ENCODE results near the gene INSL3. TPM values are rescaled to one million over a fixed set of nuclear protein-coding genes. Genes with fewer than 3 reads are reported as not detected.

Gene INSL3, protein sequence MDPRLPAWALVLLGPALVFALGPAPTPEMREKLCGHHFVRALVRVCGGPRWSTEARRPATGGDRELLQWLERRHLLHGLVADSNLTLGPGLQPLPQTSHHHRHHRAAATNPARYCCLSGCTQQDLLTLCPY
- total RNA-seq: not detected

DNA sequence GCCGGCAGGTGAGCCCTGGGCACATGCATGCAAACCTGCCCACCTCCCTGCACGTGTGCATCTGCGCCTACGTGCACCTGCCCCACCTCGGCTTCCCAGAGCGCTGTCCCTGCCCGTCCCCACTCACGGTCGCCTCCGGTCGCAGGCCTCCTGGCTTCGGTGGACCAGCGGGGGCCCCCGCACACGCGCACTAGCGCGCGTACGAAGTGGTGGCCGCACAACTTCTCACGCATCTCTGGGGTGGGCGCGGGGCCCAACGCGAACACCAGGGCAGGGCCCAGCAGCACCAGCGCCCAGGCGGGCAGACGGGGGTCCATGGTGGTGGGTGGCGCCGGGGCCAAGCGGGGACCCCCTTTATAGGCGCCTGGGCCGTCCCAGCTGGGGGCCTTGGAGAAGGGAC lies at the start of gene INSL3:
Gene INSL3, minus strand, starts transcription at position 330 of the 400 bp plus-strand sequence. Its CDS starts 13 bp downstream, at position 317.
- TF ChIP-seq, protein P1, sequence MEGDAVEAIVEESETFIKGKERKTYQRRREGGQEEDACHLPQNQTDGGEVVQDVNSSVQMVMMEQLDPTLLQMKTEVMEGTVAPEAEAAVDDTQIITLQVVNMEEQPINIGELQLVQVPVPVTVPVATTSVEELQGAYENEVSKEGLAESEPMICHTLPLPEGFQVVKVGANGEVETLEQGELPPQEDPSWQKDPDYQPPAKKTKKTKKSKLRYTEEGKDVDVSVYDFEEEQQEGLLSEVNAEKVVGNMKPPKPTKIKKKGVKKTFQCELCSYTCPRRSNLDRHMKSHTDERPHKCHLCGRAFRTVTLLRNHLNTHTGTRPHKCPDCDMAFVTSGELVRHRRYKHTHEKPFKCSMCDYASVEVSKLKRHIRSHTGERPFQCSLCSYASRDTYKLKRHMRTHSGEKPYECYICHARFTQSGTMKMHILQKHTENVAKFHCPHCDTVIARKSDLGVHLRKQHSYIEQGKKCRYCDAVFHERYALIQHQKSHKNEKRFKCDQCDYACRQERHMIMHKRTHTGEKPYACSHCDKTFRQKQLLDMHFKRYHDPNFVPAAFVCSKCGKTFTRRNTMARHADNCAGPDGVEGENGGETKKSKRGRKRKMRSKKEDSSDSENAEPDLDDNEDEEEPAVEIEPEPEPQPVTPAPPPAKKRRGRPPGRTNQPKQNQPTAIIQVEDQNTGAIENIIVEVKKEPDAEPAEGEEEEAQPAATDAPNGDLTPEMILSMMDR (IDR thresholded peaks at IDR 0.05): no peak
- Histone ChIP-seq H3K9ac (ENCODE audit: low read depth in 2 of 2, low read length in 2 of 2) (no peak within 1 kb of the TSS), H3K4me1 (no peaks in the 10 kb centered on the region), H3K4me3 (no peak within 1 kb of the TSS), H3K27ac (no peak within 1 kb of the TSS), H3K9me3 (no peaks in the 10 kb centered on the region), H3K27me3 (no peaks in the 10 kb centered on the region), H3K36me3 (no peaks in the 10 kb centered on the region)
- DNase-seq: no peak
- intact Hi-C loops (cut with DNase I): no loop called here

DNA sequence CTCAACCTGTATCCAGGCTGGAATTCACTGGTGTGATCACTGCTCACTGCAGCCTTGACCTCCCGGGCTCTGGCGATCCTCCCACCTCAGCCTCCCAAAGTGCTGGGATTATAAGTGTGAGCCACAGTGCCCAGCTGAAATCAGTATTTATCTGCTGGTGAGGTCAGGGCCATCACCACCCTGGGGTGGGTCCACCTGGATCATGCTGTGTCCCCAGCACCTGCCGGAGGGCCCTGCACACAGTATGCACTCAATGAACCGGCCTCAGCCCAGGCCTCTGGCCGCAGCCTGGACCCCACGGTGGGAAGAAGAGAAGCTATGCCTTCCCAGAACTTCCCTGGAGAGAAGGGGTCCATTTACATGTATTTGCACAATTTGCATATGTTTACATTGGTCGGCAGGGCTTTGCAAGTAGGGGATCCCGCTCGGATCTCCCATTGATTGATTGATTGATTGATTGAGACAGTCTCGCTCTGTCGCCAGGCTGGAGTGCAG lies 47.8 kb upstream of the INSL3 start:
- peaks cover 11% of the 10 kb centered on the region for H3K4me1 ChIP-seq
- H3K9me3 ChIP-seq: no peaks in the 10 kb centered on the region
- no peak overlapping the region for H3K9ac ChIP-seq (ENCODE audit: low read depth in 2 of 2, low read length in 2 of 2)
- TF ChIP-seq, protein P1 (IDR thresholded peaks at IDR 0.05): no peak
- H3K27me3 ChIP-seq: peaks cover 35% of the 10 kb centered on the region
- DNase-seq: no peak
- no peaks in the 10 kb centered on the region for H3K36me3 ChIP-seq
- intact Hi-C loops (cut with DNase I): loop anchor here (5.0 kb wide), 1 partner anchor 128 kb away; no protein-coding TSS in a partner anchor
- H3K4me3 ChIP-seq: no peak overlapping the region
- H3K27ac ChIP-seq: no peak overlapping the region

DNA sequence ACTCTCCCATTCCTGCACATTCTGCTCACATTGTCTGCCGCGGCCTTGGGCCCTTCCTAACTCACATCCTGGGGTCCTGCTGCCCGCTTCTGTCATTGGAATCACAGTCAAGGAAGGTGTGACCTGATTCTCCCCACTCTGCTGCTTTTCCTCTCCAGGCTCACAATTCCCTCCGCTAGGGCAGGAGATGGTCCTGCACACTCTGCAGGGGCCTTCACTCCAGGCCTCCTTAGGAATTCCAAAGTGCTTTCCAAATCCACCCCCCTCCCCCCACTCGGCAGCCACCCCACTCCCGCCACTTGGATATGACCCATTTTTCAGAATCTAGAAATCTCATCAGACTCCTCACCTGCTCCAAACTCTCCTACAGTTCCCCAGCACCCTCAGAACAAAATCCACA lies 47.4 kb upstream of the INSL3 start:
- intact Hi-C loops (cut with DNase I): loop anchor here (5.0 kb wide), 1 partner anchor 129 kb away; no protein-coding TSS in a partner anchor
- Histone ChIP-seq H3K4me1 (peaks cover 11% of the 10 kb centered on the region), H3K4me3 (no peak overlapping the region), H3K36me3 (peaks cover 3% of the 10 kb centered on the region), H3K27ac (no peak overlapping the region), H3K9ac (ENCODE audit: low read depth in 2 of 2, low read length in 2 of 2) (no peak overlapping the region), H3K27me3 (peaks cover 32% of the 10 kb centered on the region), H3K9me3 (no peaks in the 10 kb centered on the region)
- DNase-seq: no peak
- TF ChIP-seq, protein P1 (IDR thresholded peaks at IDR 0.05): no peak

DNA sequence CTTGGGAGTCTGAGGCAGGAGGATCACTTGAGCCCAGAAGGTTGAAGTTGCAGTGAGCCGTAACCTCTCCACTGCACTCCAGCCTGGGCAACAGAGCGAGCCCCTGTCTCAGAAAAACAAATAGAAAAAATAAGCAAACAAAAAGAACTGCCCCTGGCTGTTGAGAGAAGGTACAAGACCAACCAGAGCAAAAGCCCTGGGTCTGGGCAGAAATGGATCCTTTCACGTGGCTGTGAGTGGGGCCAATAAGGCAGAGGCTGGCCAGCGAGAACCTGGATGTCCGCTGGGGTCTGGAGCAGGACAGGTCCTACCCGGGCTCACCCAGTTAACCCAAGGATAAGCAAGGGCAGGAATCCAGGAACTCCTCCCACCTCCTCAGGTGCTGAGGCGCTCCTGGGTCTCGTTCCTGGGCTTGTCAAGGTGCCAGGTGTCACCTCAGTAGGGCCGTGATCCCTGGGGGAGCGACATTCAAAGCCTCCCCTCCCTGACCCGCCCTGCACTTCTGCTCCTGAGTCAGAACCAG lies 45.7 kb upstream of the INSL3 start:
- intact Hi-C loops (cut with DNase I): loop anchor here (5.0 kb wide), 1 partner anchor 130 kb away; no protein-coding TSS in a partner anchor
- no peak overlapping the region for H3K9ac ChIP-seq (ENCODE audit: low read depth in 2 of 2, low read length in 2 of 2)
- peaks cover 9% of the 10 kb centered on the region for H3K4me1 ChIP-seq
- DNase-seq: no peak
- H3K27me3 ChIP-seq: peaks cover 16% of the 10 kb centered on the region
- TF ChIP-seq, protein P1 (IDR thresholded peaks at IDR 0.05): no peak
- no peaks in the 10 kb centered on the region for H3K9me3 ChIP-seq
- no peak overlapping the region for H3K4me3 ChIP-seq
- peaks cover 16% of the 10 kb centered on the region for H3K36me3 ChIP-seq
- no peak overlapping the region for H3K27ac ChIP-seq

- Histone ChIP-seq H3K9me3 (no peaks in the 10 kb centered on the region), H3K27me3 (peaks cover 10% of the 10 kb centered on the region), H3K36me3 (peaks cover 22% of the 10 kb centered on the region), H3K9ac (ENCODE audit: low read depth in 2 of 2, low read length in 2 of 2) (peak overlapping the region in 1 of 2 donors; percentile 55), H3K4me1 (peaks cover 9% of the 10 kb centered on the region), H3K4me3 (no peak overlapping the region), H3K27ac (peak overlapping the region; percentile 61)
- DNase-seq: no peak
- TF ChIP-seq, protein P1 (IDR thresholded peaks at IDR 0.05): no peak
- intact Hi-C loops (cut with DNase I): loop anchor here (5.0 kb wide), 1 partner anchor 131 kb away; no protein-coding TSS in a partner anchor
Observed at GRCh38 chr19:17866312-17866963, 45.1 kb upstream of the INSL3 start.
